ENCODE results near the gene RFX6.

DNA sequence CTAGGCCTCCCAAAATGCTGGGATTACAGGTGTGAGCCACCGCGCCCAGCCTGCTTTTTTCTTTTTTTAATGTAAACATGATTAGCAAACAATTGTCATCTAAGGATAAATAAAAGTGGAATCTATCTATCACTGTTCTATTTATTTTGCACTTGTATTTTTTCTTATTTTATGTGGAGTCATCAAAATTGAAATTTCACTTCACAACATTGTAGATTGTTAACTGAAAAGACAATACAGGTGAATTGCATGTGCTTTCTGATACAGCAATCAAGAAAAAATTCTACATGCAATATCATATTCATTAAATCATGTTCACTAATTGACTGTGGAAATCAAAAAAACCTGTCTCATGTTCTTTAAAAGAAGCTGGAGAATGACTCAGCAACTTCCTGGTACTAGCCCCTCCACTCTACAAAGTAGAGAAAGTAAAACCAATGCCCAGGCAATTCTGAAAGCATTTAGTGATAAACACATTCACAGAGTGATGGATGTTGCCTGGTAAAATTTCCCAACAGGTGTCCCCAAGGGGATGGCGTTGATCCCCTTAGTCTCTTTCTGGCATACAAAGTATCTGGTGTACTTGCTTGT lies 10.7 kb upstream of the RFX6 start:
- TF ChIP-seq, protein P1, sequence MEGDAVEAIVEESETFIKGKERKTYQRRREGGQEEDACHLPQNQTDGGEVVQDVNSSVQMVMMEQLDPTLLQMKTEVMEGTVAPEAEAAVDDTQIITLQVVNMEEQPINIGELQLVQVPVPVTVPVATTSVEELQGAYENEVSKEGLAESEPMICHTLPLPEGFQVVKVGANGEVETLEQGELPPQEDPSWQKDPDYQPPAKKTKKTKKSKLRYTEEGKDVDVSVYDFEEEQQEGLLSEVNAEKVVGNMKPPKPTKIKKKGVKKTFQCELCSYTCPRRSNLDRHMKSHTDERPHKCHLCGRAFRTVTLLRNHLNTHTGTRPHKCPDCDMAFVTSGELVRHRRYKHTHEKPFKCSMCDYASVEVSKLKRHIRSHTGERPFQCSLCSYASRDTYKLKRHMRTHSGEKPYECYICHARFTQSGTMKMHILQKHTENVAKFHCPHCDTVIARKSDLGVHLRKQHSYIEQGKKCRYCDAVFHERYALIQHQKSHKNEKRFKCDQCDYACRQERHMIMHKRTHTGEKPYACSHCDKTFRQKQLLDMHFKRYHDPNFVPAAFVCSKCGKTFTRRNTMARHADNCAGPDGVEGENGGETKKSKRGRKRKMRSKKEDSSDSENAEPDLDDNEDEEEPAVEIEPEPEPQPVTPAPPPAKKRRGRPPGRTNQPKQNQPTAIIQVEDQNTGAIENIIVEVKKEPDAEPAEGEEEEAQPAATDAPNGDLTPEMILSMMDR (IDR thresholded peaks at IDR 0.05; ENCODE audit: low read depth, low read length, missing input control): no peak
- TF ChIP-seq, protein P2, sequence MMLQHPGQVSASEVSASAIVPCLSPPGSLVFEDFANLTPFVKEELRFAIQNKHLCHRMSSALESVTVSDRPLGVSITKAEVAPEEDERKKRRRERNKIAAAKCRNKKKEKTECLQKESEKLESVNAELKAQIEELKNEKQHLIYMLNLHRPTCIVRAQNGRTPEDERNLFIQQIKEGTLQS (IDR thresholded peaks at IDR 0.05): no peak
- no peak for TF ChIP-seq GABPA (IDR thresholded peaks at IDR 0.05 in 1 of 2, conservative IDR thresholded peaks at IDR 0.05 in 1 of 2)
